Adrenal gland (tissue), 12 donors: ENCODE results near the gene WDTC1. TPM values are rescaled to one million over a fixed set of nuclear protein-coding genes. Genes with fewer than 3 reads are reported as not detected.

Source experiments
- DNase-seq, 7 donors: peaks; one replicate each; pipeline ENCODE4 v3.0.0-alpha.2; 2019 to 2020
- H3K27ac ChIP-seq, 5 donors: fragments of 200-600 bp; sonication (generic) in 4 of 5; 1 replicate in 3 of 5; 2 replicates in 2 of 5; pipeline versions ENCODE4 v1.5.1 to v1.8.0; 2016 to 2020; ENCODE audit warnings: mild to moderate bottlenecking in 1 of 5
- H3K27me3 ChIP-seq: fragments of 200-600 bp; 2 replicates; pipeline ENCODE4 v1.8.0; 2021
- H3K36me3 ChIP-seq, 2 donors: fragments of 200-600 bp; replicated peaks in 1 of 2; 1 replicate in 1 of 2; 2 replicates in 1 of 2; pipeline versions ENCODE4 v1.5.1 to v1.8.0; 2018 to 2022
- H3K4me1 ChIP-seq, 2 donors: fragments of 200-600 bp; replicated peaks in 1 of 2; 1 replicate in 1 of 2; 2 replicates in 1 of 2; pipeline versions ENCODE4 v1.5.1 to v1.8.0; 2018 to 2021
- H3K4me3 ChIP-seq, 4 donors: fragments of 200-600 bp; sonication (generic) in 3 of 4; one replicate each; pipeline ENCODE4 v1.5.1; 2016 to 2018
- H3K9me3 ChIP-seq, 3 donors: fragments of 200-600 bp; sonication (generic) in 1 of 3; replicated peaks in 1 of 3; 1 replicate in 2 of 3; 2 replicates in 1 of 3; pipeline versions ENCODE4 v1.5.1 to v1.8.0; 2016 to 2021
- CTCF ChIP-seq, 6 experiments: fragments of 450-650 bp in 4 of 6; fragments of 200-600 bp in 2 of 6; sonication (generic) in 1 of 6; IDR thresholded peaks; 1 replicate in 5 of 6; 2 replicates in 1 of 6; pipeline versions ENCODE4 v1.5.1 to v1.8.0; 2016 to 2021; ENCODE audit warnings: antibody characterized with exemption in 6 of 6, mild to moderate bottlenecking in 2 of 6, moderate library complexity in 1 of 6
- POLR2A ChIP-seq, 2 donors: fragments of 450-650 bp; IDR thresholded peaks; one replicate each; pipeline ENCODE4 v1.6.1; 2017; ENCODE audit warnings: antibody characterized with exemption in 2 of 2, mild to moderate bottlenecking in 2 of 2, moderate library complexity in 1 of 2
- WGBS, 4 donors: extraction: QIAGEN DNeasy Blood & Tissue Kit in 2 of 4; methylation state at CpG; one replicate each; pipeline versions ENCODE4 v1.1.5 to v1.1.7; 2013 to 2017; 5-methylcytosine and 5-hydroxymethylcytosine counted together
- intact Hi-C, 2 donors: fragments of 100-400 bp; cut with DNase I; formaldehyde crosslinking; loops; one replicate each; pipeline versions ENCODE4 v1.14.1 to v1.15.0; 2022 to 2023
- polyA plus RNA-seq, 3 donors: library from polyadenylated mRNA; stranded (reverse); fragments of 200-250 nt in 2 of 3; fragments of 350-450 nt in 1 of 3; fragmentation: Illumina TruSeq in 1 of 3; extraction: RNeasy Lipid Tissue Mini Kit (QIAGEN cat#74804) in 1 of 3; gene quantifications; one replicate each; pipeline ENCODE4 v1.2.3, GENCODE V29; 2013 to 2014
- total RNA-seq, 9 donors: library from RNA; depleted of rRNA in 4 of 9; stranded (reverse); fragments of >200 nt in 4 of 9; fragments of 120-200 nt in 1 of 9; fragmentation: NEBNext Ultra II Directional in 1 of 9; extraction: Animal tissue kit (Norgen Biotek cat#: 25700) in 1 of 9; gene quantifications; one replicate each; pipeline versions ENCODE4 v1.1.0 to v1.2.4, GENCODE V29; 2013 to 2023
- donor health status: healthy with polysubstance abuse.
- donor health status: Bipolar disorder and iron deficiency.
- donor health status: DM: yes; HTN: yes; CAD: no.
- donor health status: DM: no; HTN: no; CAD: no.
- donor health status: DM: no; HTN: no; CAD: no.
- donor health status: DM: yes; HTN: yes; CAD: no.

The WDTC1 gene
- total and polyA plus RNA-seq, 12 donors = 14.7 to 66.6 (median 48.1) TPM

DNA sequence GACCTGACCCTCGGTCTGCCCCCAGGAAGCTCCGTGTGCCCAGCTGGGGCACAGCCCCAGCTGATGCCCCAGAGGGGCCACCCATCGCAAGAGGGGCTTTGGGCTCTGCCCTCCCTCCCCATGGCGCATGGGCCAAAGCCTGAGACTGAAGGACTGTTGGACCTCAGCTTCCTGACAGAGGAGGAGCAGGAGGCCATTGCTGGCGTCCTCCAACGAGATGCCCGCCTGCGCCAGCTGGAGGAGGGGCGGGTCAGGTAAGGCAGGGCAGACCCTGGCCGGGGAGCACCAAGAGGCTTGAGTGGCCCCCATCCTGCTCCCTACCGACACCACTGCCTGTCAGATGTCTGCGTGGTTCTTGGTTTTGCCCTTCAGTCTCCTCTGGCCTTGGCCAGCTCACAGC lies 110.8 kb downstream of the WDTC1 start:
- WGBS, 4 donors = 40 to 79% (median 69%) methylated on average over 1 to 12 of the region's 12 CpGs
- Histone ChIP-seq H3K9me3 (no peaks in the 10 kb centered on the region), H3K4me3 (no peak overlapping the region), H3K27me3 (no peaks in the 10 kb centered on the region), H3K36me3 (no peaks in the 10 kb centered on the region), H3K4me1 (peaks cover 0 to 20% of the 10 kb centered on the region in 2 donors), H3K27ac (no peak overlapping the region)
- no peak for DNase-seq
- TF ChIP-seq POLR2A (IDR thresholded peaks at IDR 0.05) (no peak), CTCF (IDR thresholded peaks at IDR 0.05) (no peak)
- intact Hi-C loops = no loop called here

DNA sequence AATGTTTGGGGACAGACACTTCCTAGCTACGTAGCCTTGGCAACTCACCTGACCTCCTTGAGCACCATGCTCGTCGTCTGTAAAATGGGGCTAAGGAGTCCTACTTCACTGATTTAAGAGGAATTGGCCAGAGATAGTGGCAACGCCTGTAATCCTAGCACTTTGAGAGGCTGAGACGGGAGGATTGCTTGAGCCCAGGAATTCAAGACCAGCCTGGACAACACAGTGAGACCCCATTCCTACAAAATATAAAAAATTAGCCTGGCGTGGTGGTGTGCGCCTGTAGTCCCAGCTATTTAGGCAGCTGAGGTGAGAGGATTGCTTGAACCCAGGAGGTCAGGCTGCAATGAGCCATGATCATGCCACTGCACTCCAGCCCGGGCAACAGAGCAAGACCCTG lies 111.9 kb downstream of the WDTC1 start:
- Histone ChIP-seq H3K36me3 (no peaks in the 10 kb centered on the region), H3K9me3 (no peaks in the 10 kb centered on the region), H3K27ac (no peak overlapping the region), H3K27me3 (peaks cover 4% of the 10 kb centered on the region), H3K4me1 (peaks cover 0 to 20% of the 10 kb centered on the region in 2 donors), H3K4me3 (no peak overlapping the region)
- TF ChIP-seq CTCF (IDR thresholded peaks at IDR 0.05) = no peak
- TF ChIP-seq POLR2A (IDR thresholded peaks at IDR 0.05) = no peak
- no peak for DNase-seq
- 78 to 87% (median 83%) methylated on average over 8 of the region's 8 CpGs for WGBS, 4 donors
- intact Hi-C loops = no loop called here

- TF ChIP-seq CTCF (IDR thresholded peaks at IDR 0.05) = no peak
- TF ChIP-seq POLR2A (IDR thresholded peaks at IDR 0.05) = no peak
- H3K9me3 ChIP-seq = no peaks in the 10 kb centered on the region
- no peaks in the 10 kb centered on the region for H3K36me3 ChIP-seq
- H3K4me3 ChIP-seq = no peak overlapping the region
- no peak for DNase-seq
- no peak overlapping the region for H3K27ac ChIP-seq
- H3K4me1 ChIP-seq = peaks cover 0 to 13% of the 10 kb centered on the region in 2 donors
- WGBS, 4 donors = 65 to 80% (median 71%) methylated on average over 9 to 14 of the region's 14 CpGs
- intact Hi-C loops = no loop called here
- peaks cover 4% of the 10 kb centered on the region for H3K27me3 ChIP-seq
Observed at GRCh38 chr1:27346991-27347624, 112.7 kb downstream of the WDTC1 start.

DNA sequence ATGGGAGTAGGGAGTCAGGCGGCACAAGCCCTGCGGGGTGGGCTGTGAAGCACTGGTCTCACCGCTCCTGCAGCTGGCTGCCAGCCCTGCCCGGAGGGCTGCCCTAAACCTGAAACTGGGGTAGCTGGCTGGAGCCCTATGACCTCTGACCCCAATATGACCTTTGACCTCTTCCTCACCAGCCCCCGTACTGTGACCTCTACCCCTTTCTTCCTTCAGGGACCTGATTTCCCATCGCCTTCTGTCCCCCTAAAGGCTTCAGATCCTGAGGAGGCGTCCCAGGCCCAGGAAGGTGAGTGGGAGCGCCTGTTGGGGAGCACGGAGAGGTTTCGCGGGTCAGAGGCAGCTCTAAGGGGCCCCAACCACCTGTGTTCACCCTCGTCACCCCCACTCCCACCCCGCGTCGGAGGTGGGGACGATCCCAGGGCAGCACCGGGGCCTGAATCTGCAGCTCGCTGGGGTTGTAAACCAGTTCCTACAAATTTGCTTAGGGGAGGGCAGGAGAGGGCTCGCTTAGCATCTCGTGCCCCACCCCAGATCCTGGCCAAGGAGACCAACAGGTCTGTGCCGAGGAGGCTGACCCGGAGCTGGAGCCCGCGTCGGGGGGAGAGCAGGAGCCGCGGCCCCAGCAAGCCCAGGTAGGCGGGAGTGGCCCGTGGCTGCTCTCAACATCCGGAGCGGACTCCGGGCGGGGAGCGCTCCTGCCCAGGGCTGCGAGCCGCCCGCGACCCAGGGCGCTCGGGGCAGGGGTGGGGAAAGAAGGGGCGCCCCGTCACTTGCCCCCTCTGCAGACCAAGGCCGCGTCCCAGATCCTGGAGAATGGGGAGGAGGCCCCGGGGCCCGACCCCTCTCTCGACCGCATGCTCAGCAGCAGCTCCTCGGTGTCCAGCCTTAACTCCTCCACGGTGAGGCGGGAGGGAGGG lies 114.7 kb downstream of the WDTC1 start:
- Histone ChIP-seq H3K27ac (no peak overlapping the region), H3K36me3 (peaks cover 0 to 6% of the 10 kb centered on the region in 2 donors), H3K9me3 (no peaks in the 10 kb centered on the region), H3K4me3 (peak overlapping the region in 1 of 4 donors; percentile 46), H3K4me1 (peaks cover 0 to 12% of the 10 kb centered on the region in 2 donors), H3K27me3 (peaks cover 4% of the 10 kb centered on the region)
- 18 to 69% (median 35%) methylated on average over 11 to 51 of the region's 51 CpGs for WGBS, 4 donors
- intact Hi-C loops = no loop called here
- peak in 1 of 7 donors; percentile 31 for DNase-seq
- TF ChIP-seq POLR2A (IDR thresholded peaks at IDR 0.05) (no peak), CTCF (IDR thresholded peaks at IDR 0.05) (no peak)
